Measurements from ENCODE around the gene SYNE1.

SYNE1 gene

DNA sequence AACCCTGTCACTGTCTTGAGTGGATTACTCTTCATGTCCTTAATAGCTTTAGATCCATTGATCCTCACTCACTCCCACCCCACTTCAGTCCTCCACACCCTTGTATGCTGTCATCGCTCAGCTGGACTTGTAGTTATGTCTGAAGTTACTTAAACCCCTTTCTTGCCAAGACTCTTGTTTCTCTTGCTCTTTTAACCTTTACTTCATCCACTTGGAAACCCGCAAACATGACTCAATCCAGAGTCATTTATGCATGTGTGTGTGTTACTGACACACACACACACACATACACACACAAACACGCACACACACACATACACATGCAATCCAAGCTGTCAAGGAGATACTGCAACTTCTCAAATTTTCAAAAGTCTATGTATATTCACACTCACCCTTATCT, 341.8 kb downstream of the SYNE1 start:
- Histone ChIP-seq H3K27ac (no peak overlapping the region), H3K27me3 (ENCODE audit: control insufficient read depth, insufficient read depth, low read length) (no peaks in the 10 kb centered on the region), H3K4me2 (ENCODE audit: low read length) (no peak overlapping the region), H3K36me3 (ENCODE audit: control insufficient read depth, insufficient read depth, low read length) (no peaks in the 10 kb centered on the region), H3K4me1 (no peaks in the 10 kb centered on the region), H3K79me2 (no peaks in the 10 kb centered on the region), H2AFZ (no peak overlapping the region), H3K4me3 (ENCODE audit: low read depth, low read length) (no peak overlapping the region), H3K9ac (no peak overlapping the region), H3K9me3 (ENCODE audit: control insufficient read depth, low read length) (no peaks in the 10 kb centered on the region)
- TF ChIP-seq, protein P1, sequence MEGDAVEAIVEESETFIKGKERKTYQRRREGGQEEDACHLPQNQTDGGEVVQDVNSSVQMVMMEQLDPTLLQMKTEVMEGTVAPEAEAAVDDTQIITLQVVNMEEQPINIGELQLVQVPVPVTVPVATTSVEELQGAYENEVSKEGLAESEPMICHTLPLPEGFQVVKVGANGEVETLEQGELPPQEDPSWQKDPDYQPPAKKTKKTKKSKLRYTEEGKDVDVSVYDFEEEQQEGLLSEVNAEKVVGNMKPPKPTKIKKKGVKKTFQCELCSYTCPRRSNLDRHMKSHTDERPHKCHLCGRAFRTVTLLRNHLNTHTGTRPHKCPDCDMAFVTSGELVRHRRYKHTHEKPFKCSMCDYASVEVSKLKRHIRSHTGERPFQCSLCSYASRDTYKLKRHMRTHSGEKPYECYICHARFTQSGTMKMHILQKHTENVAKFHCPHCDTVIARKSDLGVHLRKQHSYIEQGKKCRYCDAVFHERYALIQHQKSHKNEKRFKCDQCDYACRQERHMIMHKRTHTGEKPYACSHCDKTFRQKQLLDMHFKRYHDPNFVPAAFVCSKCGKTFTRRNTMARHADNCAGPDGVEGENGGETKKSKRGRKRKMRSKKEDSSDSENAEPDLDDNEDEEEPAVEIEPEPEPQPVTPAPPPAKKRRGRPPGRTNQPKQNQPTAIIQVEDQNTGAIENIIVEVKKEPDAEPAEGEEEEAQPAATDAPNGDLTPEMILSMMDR (IDR thresholded peaks at IDR 0.05), result no peak

DNA sequence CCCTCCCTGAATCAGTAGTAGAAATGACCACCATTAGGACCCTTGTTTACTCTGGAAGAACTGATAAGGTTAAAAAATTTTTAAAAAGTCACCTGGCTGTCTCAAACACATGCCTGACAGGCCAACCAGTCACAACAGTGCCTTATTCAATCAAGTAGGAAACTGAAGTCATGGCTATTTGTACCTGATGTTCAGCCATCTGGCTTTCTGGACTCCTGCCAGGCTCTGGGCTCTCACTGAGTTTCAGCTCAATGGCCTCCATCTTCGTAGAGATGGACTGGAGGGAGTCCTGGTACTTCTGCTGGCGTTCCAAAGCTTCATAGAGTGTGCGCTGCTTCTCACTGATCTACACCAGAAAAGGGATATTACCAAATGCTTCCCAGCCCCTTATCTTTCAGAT, 343.8 kb downstream of the SYNE1 start:
- H3K4me3 ChIP-seq (ENCODE audit: low read depth, low read length), result no peak overlapping the region
- H3K27ac ChIP-seq, result no peak overlapping the region
- H3K9me3 ChIP-seq (ENCODE audit: control insufficient read depth, low read length), result no peaks in the 10 kb centered on the region
- H3K27me3 ChIP-seq (ENCODE audit: control insufficient read depth, insufficient read depth, low read length), result no peaks in the 10 kb centered on the region
- H2AFZ ChIP-seq, result no peak overlapping the region
- TF ChIP-seq, protein P1 (IDR thresholded peaks at IDR 0.05), result no peak
- no peak overlapping the region for H3K4me2 ChIP-seq (ENCODE audit: low read length)
- H3K4me1 ChIP-seq, result no peaks in the 10 kb centered on the region
- no peaks in the 10 kb centered on the region for H3K79me2 ChIP-seq
- no peaks in the 10 kb centered on the region for H3K36me3 ChIP-seq (ENCODE audit: control insufficient read depth, insufficient read depth, low read length)
- H3K9ac ChIP-seq, result no peak overlapping the region

DNA sequence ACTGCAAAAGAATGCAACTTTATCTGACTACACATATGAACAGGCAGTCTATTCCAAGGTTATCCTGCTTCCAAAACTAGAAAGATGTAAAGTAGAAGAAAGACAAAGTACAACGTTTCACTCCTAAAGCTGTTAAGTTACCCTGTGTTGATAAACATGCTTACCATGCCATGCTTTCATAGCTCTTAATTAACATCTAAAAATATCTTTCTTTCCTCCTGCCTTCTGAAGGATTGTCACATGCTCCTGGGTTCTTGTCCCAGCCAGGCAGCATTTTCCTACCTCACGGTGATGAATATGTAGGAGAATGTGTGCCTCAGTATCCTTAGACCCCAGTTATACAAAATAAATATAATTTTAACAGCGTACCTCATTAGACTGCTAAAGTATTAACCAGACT, 344.6 kb downstream of the SYNE1 start:
- H2AFZ ChIP-seq, result no peak overlapping the region
- no peaks in the 10 kb centered on the region for H3K79me2 ChIP-seq
- no peak overlapping the region for H3K4me3 ChIP-seq (ENCODE audit: low read depth, low read length)
- no peak overlapping the region for H3K27ac ChIP-seq
- H3K9ac ChIP-seq, result no peak overlapping the region
- H3K4me2 ChIP-seq (ENCODE audit: low read length), result no peak overlapping the region
- TF ChIP-seq, protein P1 (IDR thresholded peaks at IDR 0.05), result no peak
- H3K27me3 ChIP-seq (ENCODE audit: control insufficient read depth, insufficient read depth, low read length), result no peaks in the 10 kb centered on the region
- no peaks in the 10 kb centered on the region for H3K4me1 ChIP-seq
- H3K9me3 ChIP-seq (ENCODE audit: control insufficient read depth, low read length), result no peaks in the 10 kb centered on the region
- no peaks in the 10 kb centered on the region for H3K36me3 ChIP-seq (ENCODE audit: control insufficient read depth, insufficient read depth, low read length)

DNA sequence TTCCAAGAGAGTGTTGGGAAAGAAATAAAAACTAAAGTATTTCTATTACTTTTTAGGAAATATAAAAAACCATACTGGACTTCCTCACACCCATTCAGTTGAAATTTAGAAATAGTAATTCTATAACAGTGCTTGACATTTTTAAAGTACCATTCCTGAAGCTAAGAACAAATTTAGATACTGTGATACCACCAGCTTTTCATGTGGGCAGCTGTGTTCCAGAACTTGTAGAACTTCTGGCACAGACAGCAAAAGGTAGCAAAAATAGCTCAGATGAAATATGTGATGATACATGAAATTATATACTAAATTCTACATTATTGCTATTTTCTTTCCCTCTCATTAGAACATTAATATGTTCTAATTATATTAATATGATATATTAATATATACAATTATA, 346.5 kb downstream of the SYNE1 start:
- Histone ChIP-seq H3K4me3 (ENCODE audit: low read depth, low read length) (no peak overlapping the region), H3K27me3 (ENCODE audit: control insufficient read depth, insufficient read depth, low read length) (no peaks in the 10 kb centered on the region), H3K36me3 (ENCODE audit: control insufficient read depth, insufficient read depth, low read length) (no peaks in the 10 kb centered on the region), H3K79me2 (no peaks in the 10 kb centered on the region), H3K4me2 (ENCODE audit: low read length) (no peak overlapping the region), H3K9ac (no peak overlapping the region), H3K9me3 (ENCODE audit: control insufficient read depth, low read length) (no peaks in the 10 kb centered on the region), H3K27ac (no peak overlapping the region), H3K4me1 (no peaks in the 10 kb centered on the region), H2AFZ (no peak overlapping the region)
- TF ChIP-seq, protein P1 (IDR thresholded peaks at IDR 0.05), result no peak

DNA sequence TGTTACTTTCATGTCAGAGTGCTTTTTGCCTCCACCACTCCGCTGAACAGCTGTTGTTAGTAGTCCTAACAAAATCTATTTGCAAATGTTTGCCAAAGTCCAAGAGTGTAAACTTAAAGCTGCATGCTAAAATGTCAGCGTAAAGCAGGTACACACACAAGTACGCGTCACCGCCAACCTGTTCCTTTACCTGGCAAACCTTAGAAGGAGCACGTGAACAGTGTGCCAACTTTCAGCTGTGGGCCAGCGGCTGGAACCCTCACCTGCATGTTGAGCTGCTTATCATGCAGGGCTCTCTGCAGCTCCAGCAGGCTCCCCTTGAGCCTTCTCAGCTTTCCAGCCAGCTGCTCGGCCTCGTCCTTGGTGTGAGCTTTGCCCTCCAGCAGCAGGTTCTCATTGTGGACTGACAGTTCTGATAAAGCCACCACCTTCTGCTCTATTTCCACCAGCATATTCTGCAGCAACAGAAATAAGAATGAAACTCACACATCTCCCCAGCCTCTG, 359.3 kb downstream of the SYNE1 start:
- Histone ChIP-seq H3K4me3 (ENCODE audit: low read depth, low read length) (no peak overlapping the region), H3K27me3 (ENCODE audit: control insufficient read depth, insufficient read depth, low read length) (no peaks in the 10 kb centered on the region), H3K9me3 (ENCODE audit: control insufficient read depth, low read length) (no peaks in the 10 kb centered on the region), H3K79me2 (no peaks in the 10 kb centered on the region), H3K36me3 (ENCODE audit: control insufficient read depth, insufficient read depth, low read length) (no peaks in the 10 kb centered on the region), H3K4me1 (no peaks in the 10 kb centered on the region), H3K27ac (no peak overlapping the region), H2AFZ (no peak overlapping the region), H3K9ac (no peak overlapping the region), H3K4me2 (ENCODE audit: low read length) (no peak overlapping the region)
- TF ChIP-seq, protein P1 (IDR thresholded peaks at IDR 0.05), result no peak
